GM15510 (cell line): ENCODE results near the gene CNTN1.

ENCODE experiments used
- POLR2A ChIP-seq: IDR thresholded peaks from 3 replicates; pipeline ENCODE4 v1.6.1; 2011; ENCODE audit warnings: borderline replicate concordance; ENCODE audit not compliant: insufficient read length; ENCODE audit errors: extremely low read depth

Gene CNTN1

GRCh38 chr12:40992674-40993073, 300.4 kb downstream of the CNTN1 start:
- no peak for TF ChIP-seq POLR2A

- no peak for TF ChIP-seq POLR2A
These were observed 300.9 kb downstream of the CNTN1 start for GRCh38 chr12:40993158-40993557.

GRCh38 chr12:40996091-40996490, 303.9 kb downstream of the CNTN1 start:
- no peak for TF ChIP-seq POLR2A

DNA sequence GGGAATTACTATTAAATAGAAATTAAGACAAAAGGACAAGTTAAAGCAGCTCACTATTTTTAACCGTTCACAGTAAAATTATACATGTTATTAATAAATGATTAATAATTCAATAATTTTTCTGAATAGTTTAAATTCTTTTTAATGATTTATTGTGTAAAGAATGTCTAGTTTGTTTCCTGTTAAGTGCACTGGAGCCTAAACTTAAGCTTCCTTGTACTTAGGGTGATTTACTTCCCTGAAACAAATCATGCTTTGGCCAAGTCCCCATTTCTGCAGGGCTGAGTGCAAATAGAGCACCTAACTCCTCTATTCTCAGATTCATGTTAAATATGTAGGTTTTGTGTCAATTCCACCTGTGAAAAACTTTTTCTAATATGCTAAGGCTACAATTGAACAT, 307.0 kb downstream of the CNTN1 start:
- TF ChIP-seq POLR2A, result no peak

- no peak for TF ChIP-seq POLR2A
These were observed 316.2 kb downstream of the CNTN1 start for GRCh38 chr12:41008472-41008871.

- no peak for TF ChIP-seq POLR2A
These were observed 319.7 kb downstream of the CNTN1 start for GRCh38 chr12:41011939-41012338.

DNA sequence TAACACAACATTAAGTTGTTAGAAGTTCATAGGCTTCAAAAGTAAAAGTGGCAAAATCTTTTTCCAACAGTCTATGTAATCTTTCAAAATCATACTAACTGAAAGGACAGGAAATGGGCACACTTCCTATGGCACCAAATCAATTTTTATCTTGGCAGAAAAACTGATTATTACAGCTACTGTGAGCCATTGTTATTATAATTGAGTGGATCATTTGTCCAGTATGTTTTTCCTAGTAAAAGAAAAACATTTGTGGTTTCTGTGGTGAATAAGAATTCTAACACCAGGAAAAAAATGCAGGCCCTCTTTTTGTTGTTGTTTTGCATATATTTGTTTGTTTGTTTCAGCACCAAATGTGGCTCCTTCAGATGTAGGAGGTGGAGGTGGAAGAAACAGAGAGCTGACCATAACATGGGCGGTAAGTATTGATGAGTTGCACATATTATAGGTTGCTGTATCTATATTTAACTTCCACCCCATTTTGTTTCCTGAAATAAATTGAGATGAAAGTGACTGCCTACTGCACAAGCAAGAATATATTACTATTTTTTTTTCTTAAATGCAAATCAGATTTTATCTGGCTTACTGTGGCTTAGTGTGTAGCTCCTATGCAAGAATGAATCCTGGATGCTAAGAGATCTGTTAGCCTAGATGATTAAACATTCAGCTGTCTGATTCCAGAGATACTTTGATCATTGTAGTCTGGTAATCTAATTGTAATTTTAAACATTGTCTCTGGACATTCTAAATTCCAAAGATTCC, 321.8 kb downstream of the CNTN1 start:
- no peak for TF ChIP-seq POLR2A

GRCh38 chr12:41014643-41015020, 322.4 kb downstream of the CNTN1 start:
- no peak for TF ChIP-seq POLR2A

- TF ChIP-seq POLR2A, result no peak
These were observed 325.8 kb downstream of the CNTN1 start for GRCh38 chr12:41018010-41018409.

DNA sequence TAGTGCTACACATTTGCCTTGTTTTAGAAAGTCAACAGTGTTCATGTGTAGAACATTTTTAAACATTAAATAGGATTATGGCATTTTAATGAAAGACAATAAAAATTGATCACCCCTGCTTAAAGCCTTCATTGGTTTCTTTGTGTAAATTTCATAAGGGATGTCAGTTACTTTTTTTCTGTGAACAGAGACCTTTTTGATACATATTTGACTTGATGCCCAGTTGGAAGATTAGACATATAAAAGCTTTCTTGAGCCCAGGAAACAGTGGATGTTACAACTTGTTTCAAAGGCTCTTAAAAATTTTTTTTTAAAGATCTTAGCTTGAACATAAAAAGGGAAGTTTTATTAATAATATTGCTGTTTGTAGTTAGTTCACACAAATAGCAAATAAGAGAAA, 327.2 kb downstream of the CNTN1 start:
- no peak for TF ChIP-seq POLR2A

DNA sequence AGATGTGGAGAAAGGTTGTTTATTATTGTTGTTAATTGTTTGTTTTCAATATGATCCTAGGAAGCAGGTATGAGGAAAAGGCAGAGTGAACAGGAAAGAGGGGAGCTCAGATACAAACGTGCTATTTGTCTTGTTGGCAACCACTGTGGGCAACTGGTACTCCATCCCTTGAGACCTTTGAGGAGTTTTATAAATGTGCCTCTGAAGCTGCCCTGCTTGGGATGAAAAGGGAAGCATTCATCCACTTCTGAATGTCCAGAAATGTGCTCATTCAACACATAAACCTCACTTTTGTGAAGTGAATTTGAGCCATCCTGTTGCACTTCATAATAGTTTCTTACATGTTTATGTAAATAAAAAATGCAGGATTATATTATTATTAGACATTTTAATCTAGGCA, 331.6 kb downstream of the CNTN1 start:
- TF ChIP-seq POLR2A, result no peak

DNA sequence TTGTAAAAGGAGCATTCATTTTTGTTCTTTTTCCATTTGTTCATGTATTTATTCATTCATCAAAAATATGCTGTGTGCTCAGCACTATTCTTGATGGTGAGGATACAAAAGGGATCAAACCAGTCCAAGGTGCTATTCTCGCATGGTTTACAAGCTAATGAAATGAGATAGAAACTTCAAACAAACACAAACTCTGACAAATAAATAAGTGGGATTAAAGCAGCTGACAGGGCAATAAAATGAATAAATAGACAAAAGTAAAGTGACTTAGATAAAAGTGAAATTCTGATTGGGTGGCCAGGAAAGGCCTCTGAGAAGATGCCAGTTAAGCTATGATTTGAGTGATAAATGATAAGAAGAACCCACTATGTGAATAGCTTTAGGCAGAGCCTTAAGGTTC, 333.9 kb downstream of the CNTN1 start:
- TF ChIP-seq POLR2A, result no peak

DNA sequence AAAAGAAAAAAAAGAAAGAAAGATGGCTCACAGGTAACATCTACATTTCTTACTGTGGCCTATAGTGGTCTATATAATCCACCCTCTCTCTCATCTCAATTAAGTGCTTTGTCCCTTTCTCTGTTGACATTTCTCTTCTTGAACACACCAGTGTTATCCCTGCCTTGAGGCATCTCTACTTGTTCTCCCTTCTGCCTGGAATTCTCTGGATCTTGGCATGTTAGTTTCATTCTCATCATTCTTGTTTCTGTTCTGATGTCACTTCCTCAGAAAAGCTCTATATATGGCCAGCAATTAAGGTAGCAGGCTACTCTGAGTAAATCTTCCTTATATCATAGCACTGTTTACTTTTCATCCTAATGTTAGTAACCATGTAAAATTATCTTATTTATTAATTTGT, 340.1 kb downstream of the CNTN1 start:
- TF ChIP-seq POLR2A, result no peak

DNA sequence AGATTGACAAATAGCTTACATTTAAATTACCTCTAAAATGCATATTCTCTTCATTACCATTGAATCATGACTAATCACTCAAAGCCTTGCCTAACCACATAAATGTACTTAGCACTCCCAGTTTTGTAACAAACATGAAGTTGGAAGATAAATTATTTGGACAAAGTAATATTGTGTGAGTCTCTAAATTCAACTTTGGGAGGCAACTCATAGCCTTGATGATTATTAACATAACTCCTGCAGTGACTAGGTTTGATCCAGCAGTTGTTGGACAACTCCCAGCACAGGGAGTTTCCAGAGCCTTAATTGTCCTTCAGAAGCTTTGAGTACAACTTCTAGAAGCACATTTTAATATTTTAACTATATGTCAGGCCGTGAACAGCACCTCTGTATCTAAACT, 342.4 kb downstream of the CNTN1 start:
- no peak for TF ChIP-seq POLR2A

- no peak for TF ChIP-seq POLR2A
These were observed 347.2 kb downstream of the CNTN1 start for GRCh38 chr12:41039461-41039860.

- no peak for TF ChIP-seq POLR2A
These were observed 353.3 kb downstream of the CNTN1 start for GRCh38 chr12:41045509-41045908.

DNA sequence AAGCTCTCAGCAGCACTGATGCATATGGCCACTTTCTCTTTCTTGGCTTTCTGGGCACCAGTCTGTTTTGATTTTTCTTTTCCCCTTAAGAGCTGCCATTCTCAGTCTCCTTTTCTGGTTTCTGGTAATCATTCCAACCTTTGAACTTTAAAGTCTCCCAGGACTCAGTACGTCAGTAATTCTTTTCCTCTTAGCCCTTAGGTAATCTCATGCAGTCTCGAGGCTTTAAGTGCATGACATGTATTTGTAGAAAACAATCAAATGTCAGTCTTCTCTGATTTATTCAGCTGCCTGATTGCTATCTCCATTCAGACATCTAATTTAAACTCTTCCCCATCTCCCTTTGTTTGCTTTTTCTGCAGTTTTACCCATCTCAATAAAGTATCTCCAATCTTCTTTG, 356.8 kb downstream of the CNTN1 start:
- TF ChIP-seq POLR2A, result no peak
